ENCODE data around the gene ESF1. TPM values are rescaled to one million over a fixed set of nuclear protein-coding genes. Genes with fewer than 3 reads are reported as not detected.

The ESF1 gene
- total and polyA plus RNA-seq, 2 experiments from 2014 or later, result 20.5 to 71.7 TPM

DNA sequence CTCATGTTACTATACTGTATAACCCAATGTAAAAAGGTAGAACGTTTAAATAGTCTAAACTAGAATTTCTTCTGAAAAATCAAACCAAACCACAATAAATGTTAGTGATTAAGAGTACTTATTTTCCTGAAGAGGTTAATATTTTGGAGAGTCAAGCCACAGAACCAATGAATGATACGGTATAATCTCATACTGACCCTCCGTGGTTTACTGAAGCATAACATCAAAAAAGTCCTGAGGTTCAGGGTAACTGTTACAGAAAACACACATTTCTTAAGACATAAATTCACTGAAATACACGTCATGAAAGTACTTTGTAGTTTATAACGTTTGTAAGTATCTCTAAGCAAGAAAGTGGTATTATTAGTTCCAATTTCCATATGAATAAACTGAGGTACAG is 28.9 kb downstream of the ESF1 start:
- Mint-ChIP-seq H3K27ac (no peak overlapping the region), H3K27me3 (ENCODE audit: insufficient read depth, low read depth, poor library complexity) (no peaks in the 10 kb centered on the region), H3K9me3 (no peaks in the 10 kb centered on the region; the same call in 2 of the 3 replicates), H3K4me3 (no peak overlapping the region), H3K36me3 (ENCODE audit: low read depth) (peaks cover 41% of the 10 kb centered on the region), H3K4me1 (no peaks in the 10 kb centered on the region)
- Histone ChIP-seq H3K79me2 (replicated peaks; ENCODE audit: insufficient read depth) (no peaks in the 10 kb centered on the region), H3K27me3 (ENCODE audit: insufficient read depth) (no peaks in the 10 kb centered on the region), H3K27ac (ENCODE audit: low read depth) (no peak overlapping the region), H4K20me1 (replicated peaks; ENCODE audit: insufficient read depth) (no peaks in the 10 kb centered on the region; the same call in 1 of the 2 replicates), H2AFZ (no peak overlapping the region), H3K4me3 (no peak overlapping the region), H3F3A (replicated peaks; ENCODE audit: low read depth) (no peaks in the 10 kb centered on the region), H3K4me2 (no peak overlapping the region), H3K9me2 (ENCODE audit: insufficient read depth) (no peaks in the 10 kb centered on the region), H3K4me1 (ENCODE audit: insufficient read depth) (no peaks in the 10 kb centered on the region), H3K36me3 (ENCODE audit: insufficient read depth) (peaks cover 47% of the 10 kb centered on the region)
- no peak for DNase-seq (ENCODE audit: low spot score)
- no peak for TF ChIP-seq EZH2phosphoT487 (IDR thresholded peaks at IDR 0.05; ENCODE audit: unreplicated experiment)
- TF ChIP-seq, protein P1, sequence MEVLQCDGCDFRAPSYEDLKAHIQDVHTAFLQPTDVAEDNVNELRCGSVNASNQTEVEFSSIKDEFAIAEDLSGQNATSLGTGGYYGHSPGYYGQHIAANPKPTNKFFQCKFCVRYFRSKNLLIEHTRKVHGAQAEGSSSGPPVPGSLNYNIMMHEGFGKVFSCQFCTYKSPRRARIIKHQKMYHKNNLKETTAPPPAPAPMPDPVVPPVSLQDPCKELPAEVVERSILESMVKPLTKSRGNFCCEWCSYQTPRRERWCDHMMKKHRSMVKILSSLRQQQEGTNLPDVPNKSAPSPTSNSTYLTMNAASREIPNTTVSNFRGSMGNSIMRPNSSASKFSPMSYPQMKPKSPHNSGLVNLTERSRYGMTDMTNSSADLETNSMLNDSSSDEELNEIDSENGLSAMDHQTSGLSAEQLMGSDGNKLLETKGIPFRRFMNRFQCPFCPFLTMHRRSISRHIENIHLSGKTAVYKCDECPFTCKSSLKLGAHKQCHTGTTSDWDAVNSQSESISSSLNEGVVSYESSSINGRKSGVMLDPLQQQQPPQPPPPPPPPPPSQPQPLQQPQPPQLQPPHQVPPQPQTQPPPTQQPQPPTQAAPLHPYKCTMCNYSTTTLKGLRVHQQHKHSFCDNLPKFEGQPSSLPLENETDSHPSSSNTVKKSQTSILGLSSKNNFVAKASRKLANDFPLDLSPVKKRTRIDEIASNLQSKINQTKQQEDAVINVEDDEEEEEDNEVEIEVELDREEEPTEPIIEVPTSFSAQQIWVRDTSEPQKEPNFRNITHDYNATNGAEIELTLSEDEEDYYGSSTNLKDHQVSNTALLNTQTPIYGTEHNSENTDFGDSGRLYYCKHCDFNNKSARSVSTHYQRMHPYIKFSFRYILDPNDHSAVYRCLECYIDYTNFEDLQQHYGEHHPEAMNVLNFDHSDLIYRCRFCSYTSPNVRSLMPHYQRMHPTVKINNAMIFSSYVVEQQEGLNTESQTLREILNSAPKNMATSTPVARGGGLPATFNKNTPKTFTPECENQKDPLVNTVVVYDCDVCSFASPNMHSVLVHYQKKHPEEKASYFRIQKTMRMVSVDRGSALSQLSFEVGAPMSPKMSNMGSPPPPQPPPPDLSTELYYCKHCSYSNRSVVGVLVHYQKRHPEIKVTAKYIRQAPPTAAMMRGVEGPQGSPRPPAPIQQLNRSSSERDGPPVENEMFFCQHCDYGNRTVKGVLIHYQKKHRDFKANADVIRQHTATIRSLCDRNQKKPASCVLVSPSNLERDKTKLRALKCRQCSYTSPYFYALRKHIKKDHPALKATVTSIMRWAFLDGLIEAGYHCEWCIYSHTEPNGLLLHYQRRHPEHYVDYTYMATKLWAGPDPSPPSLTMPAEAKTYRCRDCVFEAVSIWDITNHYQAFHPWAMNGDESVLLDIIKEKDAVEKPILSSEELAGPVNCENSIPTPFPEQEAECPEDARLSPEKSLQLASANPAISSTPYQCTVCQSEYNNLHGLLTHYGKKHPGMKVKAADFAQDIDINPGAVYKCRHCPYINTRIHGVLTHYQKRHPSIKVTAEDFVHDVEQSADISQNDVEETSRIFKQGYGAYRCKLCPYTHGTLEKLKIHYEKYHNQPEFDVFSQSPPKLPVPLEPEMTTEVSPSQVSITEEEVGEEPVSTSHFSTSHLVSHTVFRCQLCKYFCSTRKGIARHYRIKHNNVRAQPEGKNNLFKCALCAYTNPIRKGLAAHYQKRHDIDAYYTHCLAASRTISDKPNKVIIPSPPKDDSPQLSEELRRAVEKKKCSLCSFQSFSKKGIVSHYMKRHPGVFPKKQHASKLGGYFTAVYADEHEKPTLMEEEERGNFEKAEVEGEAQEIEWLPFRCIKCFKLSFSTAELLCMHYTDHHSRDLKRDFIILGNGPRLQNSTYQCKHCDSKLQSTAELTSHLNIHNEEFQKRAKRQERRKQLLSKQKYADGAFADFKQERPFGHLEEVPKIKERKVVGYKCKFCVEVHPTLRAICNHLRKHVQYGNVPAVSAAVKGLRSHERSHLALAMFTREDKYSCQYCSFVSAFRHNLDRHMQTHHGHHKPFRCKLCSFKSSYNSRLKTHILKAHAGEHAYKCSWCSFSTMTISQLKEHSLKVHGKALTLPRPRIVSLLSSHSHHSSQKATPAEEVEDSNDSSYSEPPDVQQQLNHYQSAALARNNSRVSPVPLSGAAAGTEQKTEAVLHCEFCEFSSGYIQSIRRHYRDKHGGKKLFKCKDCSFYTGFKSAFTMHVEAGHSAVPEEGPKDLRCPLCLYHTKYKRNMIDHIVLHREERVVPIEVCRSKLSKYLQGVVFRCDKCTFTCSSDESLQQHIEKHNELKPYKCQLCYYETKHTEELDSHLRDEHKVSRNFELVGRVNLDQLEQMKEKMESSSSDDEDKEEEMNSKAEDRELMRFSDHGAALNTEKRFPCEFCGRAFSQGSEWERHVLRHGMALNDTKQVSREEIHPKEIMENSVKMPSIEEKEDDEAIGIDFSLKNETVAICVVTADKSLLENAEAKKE (CRISPR knock-in tag; IDR thresholded peaks at IDR 0.05), result no peak
- TF ChIP-seq ZNF114 (CRISPR knock-in tag; IDR thresholded peaks at IDR 0.05), result no peak
- TF ChIP-seq, protein P2, sequence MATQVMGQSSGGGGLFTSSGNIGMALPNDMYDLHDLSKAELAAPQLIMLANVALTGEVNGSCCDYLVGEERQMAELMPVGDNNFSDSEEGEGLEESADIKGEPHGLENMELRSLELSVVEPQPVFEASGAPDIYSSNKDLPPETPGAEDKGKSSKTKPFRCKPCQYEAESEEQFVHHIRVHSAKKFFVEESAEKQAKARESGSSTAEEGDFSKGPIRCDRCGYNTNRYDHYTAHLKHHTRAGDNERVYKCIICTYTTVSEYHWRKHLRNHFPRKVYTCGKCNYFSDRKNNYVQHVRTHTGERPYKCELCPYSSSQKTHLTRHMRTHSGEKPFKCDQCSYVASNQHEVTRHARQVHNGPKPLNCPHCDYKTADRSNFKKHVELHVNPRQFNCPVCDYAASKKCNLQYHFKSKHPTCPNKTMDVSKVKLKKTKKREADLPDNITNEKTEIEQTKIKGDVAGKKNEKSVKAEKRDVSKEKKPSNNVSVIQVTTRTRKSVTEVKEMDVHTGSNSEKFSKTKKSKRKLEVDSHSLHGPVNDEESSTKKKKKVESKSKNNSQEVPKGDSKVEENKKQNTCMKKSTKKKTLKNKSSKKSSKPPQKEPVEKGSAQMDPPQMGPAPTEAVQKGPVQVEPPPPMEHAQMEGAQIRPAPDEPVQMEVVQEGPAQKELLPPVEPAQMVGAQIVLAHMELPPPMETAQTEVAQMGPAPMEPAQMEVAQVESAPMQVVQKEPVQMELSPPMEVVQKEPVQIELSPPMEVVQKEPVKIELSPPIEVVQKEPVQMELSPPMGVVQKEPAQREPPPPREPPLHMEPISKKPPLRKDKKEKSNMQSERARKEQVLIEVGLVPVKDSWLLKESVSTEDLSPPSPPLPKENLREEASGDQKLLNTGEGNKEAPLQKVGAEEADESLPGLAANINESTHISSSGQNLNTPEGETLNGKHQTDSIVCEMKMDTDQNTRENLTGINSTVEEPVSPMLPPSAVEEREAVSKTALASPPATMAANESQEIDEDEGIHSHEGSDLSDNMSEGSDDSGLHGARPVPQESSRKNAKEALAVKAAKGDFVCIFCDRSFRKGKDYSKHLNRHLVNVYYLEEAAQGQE (IDR thresholded peaks at IDR 0.05; ENCODE audit: unreplicated experiment), result no peak
- TF ChIP-seq POLR2AphosphoS5 (IDR thresholded peaks at IDR 0.05; ENCODE audit: low read depth), result no peak
- TF ChIP-seq CREB1 (CRISPR knock-in tag; IDR thresholded peaks at IDR 0.05; ENCODE audit: low read depth), result no peak
- no peak for TF ChIP-seq EZH2 (IDR thresholded peaks at IDR 0.05; ENCODE audit: low read depth, unreplicated experiment)
- TF ChIP-seq JUNB (IDR thresholded peaks at IDR 0.05; ENCODE audit: unreplicated experiment), result no peak
- TF ChIP-seq NANOG (IDR thresholded peaks at IDR 0.05; ENCODE audit: borderline replicate concordance), result no peak
- no peak for TF ChIP-seq STAT1 (IDR thresholded peaks at IDR 0.05; ENCODE audit: unreplicated experiment)
- no peak for TF ChIP-seq ZNF331 (CRISPR knock-in tag; IDR thresholded peaks at IDR 0.05; ENCODE audit: low read depth)
- TF ChIP-seq, protein P3, sequence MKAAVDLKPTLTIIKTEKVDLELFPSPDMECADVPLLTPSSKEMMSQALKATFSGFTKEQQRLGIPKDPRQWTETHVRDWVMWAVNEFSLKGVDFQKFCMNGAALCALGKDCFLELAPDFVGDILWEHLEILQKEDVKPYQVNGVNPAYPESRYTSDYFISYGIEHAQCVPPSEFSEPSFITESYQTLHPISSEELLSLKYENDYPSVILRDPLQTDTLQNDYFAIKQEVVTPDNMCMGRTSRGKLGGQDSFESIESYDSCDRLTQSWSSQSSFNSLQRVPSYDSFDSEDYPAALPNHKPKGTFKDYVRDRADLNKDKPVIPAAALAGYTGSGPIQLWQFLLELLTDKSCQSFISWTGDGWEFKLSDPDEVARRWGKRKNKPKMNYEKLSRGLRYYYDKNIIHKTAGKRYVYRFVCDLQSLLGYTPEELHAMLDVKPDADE (IDR thresholded peaks at IDR 0.05), result no peak
- TF ChIP-seq, protein P4, sequence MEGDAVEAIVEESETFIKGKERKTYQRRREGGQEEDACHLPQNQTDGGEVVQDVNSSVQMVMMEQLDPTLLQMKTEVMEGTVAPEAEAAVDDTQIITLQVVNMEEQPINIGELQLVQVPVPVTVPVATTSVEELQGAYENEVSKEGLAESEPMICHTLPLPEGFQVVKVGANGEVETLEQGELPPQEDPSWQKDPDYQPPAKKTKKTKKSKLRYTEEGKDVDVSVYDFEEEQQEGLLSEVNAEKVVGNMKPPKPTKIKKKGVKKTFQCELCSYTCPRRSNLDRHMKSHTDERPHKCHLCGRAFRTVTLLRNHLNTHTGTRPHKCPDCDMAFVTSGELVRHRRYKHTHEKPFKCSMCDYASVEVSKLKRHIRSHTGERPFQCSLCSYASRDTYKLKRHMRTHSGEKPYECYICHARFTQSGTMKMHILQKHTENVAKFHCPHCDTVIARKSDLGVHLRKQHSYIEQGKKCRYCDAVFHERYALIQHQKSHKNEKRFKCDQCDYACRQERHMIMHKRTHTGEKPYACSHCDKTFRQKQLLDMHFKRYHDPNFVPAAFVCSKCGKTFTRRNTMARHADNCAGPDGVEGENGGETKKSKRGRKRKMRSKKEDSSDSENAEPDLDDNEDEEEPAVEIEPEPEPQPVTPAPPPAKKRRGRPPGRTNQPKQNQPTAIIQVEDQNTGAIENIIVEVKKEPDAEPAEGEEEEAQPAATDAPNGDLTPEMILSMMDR (conservative IDR thresholded peaks at IDR 0.05; ENCODE audit: low read depth in 2 of 2), result no peak
- no peak for ATAC-seq
